ENCODE measurements around the gene TCF4.

DNA sequence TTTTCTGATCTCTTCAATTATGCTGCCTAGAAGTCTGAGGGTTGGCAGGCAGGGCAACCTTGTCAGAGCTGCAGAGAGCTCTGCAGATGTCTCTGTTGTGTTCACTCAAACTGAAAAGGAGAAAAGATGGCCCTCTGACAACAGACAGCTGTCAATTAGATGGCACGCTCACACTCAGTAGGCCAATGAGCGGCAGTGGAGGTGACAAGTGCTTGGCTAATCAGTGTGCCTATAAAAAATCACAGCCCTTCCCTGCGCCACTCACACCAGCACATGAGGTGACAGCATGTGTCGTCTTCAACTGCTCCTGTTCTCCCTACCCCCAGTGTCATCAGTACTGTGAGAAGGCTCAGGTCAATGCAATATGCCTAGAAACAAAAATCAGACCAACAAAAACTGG, 203.9 kb downstream of the TCF4 start:
- TF ChIP-seq, protein P1, sequence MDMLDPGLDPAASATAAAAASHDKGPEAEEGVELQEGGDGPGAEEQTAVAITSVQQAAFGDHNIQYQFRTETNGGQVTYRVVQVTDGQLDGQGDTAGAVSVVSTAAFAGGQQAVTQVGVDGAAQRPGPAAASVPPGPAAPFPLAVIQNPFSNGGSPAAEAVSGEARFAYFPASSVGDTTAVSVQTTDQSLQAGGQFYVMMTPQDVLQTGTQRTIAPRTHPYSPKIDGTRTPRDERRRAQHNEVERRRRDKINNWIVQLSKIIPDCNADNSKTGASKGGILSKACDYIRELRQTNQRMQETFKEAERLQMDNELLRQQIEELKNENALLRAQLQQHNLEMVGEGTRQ (CRISPR knock-in tag; IDR thresholded peaks at IDR 0.05): no peak
- TF ChIP-seq, protein P2, sequence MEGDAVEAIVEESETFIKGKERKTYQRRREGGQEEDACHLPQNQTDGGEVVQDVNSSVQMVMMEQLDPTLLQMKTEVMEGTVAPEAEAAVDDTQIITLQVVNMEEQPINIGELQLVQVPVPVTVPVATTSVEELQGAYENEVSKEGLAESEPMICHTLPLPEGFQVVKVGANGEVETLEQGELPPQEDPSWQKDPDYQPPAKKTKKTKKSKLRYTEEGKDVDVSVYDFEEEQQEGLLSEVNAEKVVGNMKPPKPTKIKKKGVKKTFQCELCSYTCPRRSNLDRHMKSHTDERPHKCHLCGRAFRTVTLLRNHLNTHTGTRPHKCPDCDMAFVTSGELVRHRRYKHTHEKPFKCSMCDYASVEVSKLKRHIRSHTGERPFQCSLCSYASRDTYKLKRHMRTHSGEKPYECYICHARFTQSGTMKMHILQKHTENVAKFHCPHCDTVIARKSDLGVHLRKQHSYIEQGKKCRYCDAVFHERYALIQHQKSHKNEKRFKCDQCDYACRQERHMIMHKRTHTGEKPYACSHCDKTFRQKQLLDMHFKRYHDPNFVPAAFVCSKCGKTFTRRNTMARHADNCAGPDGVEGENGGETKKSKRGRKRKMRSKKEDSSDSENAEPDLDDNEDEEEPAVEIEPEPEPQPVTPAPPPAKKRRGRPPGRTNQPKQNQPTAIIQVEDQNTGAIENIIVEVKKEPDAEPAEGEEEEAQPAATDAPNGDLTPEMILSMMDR (IDR thresholded peaks at IDR 0.05): no peak
- TF ChIP-seq JUN (CRISPR knock-in tag; IDR thresholded peaks at IDR 0.05) (no peak), CREM (CRISPR knock-in tag; IDR thresholded peaks at IDR 0.05) (no peak), SP1 (CRISPR knock-in tag; conservative IDR thresholded peaks at IDR 0.05) (no peak), ELF4 (CRISPR knock-in tag; IDR thresholded peaks at IDR 0.05; ENCODE audit: low read depth) (no peak), ZNF423 (CRISPR knock-in tag; IDR thresholded peaks at IDR 0.05) (no peak), NR2C2 (CRISPR knock-in tag; IDR thresholded peaks at IDR 0.05) (no peak), TEAD4 (CRISPR knock-in tag; IDR thresholded peaks at IDR 0.05) (no peak)
- TF ChIP-seq, protein P3, sequence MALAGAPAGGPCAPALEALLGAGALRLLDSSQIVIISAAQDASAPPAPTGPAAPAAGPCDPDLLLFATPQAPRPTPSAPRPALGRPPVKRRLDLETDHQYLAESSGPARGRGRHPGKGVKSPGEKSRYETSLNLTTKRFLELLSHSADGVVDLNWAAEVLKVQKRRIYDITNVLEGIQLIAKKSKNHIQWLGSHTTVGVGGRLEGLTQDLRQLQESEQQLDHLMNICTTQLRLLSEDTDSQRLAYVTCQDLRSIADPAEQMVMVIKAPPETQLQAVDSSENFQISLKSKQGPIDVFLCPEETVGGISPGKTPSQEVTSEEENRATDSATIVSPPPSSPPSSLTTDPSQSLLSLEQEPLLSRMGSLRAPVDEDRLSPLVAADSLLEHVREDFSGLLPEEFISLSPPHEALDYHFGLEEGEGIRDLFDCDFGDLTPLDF (CRISPR knock-in tag; IDR thresholded peaks at IDR 0.05): no peak
- TF ChIP-seq, protein P4, sequence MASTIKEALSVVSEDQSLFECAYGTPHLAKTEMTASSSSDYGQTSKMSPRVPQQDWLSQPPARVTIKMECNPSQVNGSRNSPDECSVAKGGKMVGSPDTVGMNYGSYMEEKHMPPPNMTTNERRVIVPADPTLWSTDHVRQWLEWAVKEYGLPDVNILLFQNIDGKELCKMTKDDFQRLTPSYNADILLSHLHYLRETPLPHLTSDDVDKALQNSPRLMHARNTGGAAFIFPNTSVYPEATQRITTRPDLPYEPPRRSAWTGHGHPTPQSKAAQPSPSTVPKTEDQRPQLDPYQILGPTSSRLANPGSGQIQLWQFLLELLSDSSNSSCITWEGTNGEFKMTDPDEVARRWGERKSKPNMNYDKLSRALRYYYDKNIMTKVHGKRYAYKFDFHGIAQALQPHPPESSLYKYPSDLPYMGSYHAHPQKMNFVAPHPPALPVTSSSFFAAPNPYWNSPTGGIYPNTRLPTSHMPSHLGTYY (CRISPR knock-in tag; IDR thresholded peaks at IDR 0.05): no peak

All from WTC11 (cell line).